ENCODE data around the gene SPEF2. TPM values are rescaled to one million over a fixed set of nuclear protein-coding genes. Genes with fewer than 3 reads are reported as not detected.

The SPEF2 gene
- total and polyA plus RNA-seq, 4 donors: 0.42 to 4.5 (median 2.1) TPM

GRCh38 chr5:35754481-35754880 lies 136.8 kb downstream of the SPEF2 start:
- H3K27ac ChIP-seq (ENCODE audit: low read depth in 1 of 2, low read length in 2 of 2): no peak overlapping the region
- H3K9ac ChIP-seq (ENCODE audit: low read depth in 1 of 2, low read length in 2 of 2): no peak overlapping the region
- TF ChIP-seq REST (IDR thresholded peaks at IDR 0.05) (no peak), NR2F2 (IDR thresholded peaks at IDR 0.05) (no peak), ATF3 (IDR thresholded peaks at IDR 0.05) (no peak), FOXA2 (IDR thresholded peaks at IDR 0.05) (no peak), SP1 (IDR thresholded peaks at IDR 0.05) (no peak), JUND (IDR thresholded peaks at IDR 0.05) (no peak), GABPA (IDR thresholded peaks at IDR 0.05 in 1 of 2, conservative IDR thresholded peaks at IDR 0.05 in 1 of 2) (no peak), RXRA (IDR thresholded peaks at IDR 0.05) (no peak), TAF1 (conservative IDR thresholded peaks at IDR 0.05) (no peak), CTCF (IDR thresholded peaks at IDR 0.05; ENCODE audit: low read depth, low read length, missing input control) (no peak), ZBTB33 (IDR thresholded peaks at IDR 0.05) (no peak), MAX (IDR thresholded peaks at IDR 0.05) (no peak), RAD21 (IDR thresholded peaks at IDR 0.05) (no peak), HNF4G (IDR thresholded peaks at IDR 0.05) (no peak), HNF4A (conservative IDR thresholded peaks at IDR 0.05) (no peak), EGR1 (IDR thresholded peaks at IDR 0.05; ENCODE audit: low read depth in 2 of 2) (no peak), YY1 (IDR thresholded peaks at IDR 0.05) (no peak), FOXA1 (IDR thresholded peaks at IDR 0.05) (no peak)
- H3K4me1 ChIP-seq (ENCODE audit: control insufficient read depth in 4 of 4, insufficient read depth in 4 of 4, low read length in 3 of 4): peaks cover 0 to 7% (median 1%) of the 10 kb centered on the region in 4 donors
- no peak for DNase-seq (ENCODE audit: low spot score)
- H3K27me3 ChIP-seq (ENCODE audit: control insufficient read depth in 4 of 4, insufficient read depth in 4 of 4, low read length in 3 of 4): no peaks in the 10 kb centered on the region
- no peaks in the 10 kb centered on the region for H3K36me3 ChIP-seq (ENCODE audit: control insufficient read depth in 4 of 4, insufficient read depth in 3 of 4, low read depth in 1 of 4, low read length in 3 of 4)
- H3K4me3 ChIP-seq (ENCODE audit: low read depth in 1 of 3, low read length in 3 of 3): no peak overlapping the region
- WGBS: 64% methylated on average over 1 of the region's 1 CpG
- H3K9me3 ChIP-seq (ENCODE audit: control insufficient read depth in 4 of 4, low read length in 3 of 4): no peaks in the 10 kb centered on the region

Data from liver (tissue), 9 donors.